ENCODE data around the gene NKAIN4. TPM values are rescaled to one million over a fixed set of nuclear protein-coding genes. Genes with fewer than 3 reads are reported as not detected.
A peak's percentile ranks its signal among the peaks of the same experiment; 100 is the strongest.

NKAIN4 gene
- total RNA-seq, 1 experiment from 2014 or later = not detected

DNA sequence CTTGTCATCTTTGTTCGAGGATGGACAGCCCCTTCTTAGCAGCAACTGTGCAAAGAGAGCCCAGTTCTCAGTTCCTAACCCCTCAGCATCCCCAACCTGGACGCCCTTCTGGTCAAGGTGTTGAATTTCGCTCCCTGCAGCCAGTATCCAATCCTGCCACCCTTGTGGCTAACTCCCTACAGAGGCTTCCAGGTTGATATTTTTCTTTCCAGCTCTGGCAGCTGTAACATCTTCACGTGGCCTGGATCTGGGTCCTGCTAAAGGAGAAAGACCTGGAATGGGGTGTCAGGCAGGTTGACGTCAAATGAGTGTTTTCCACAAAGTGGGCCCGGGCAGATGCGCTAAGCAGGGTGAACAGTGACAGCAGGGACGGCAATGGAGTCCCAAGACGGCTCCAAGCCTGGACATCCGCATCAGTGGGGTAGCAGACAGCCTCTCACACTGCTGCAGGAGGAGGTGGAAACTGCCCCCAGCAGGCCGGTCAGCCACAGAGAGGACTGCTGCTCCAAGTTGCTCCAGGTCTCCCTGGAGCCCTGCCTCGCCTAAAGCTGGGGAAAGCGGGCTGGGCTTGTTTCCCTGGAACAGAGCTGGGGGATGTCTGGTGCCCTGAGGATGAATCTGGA is 37.3 kb downstream of the NKAIN4 start:
- intact Hi-C loops (cut with micrococcal nuclease) = loop anchor here (1.0 kb wide), 1 partner anchor 21 kb away; no protein-coding TSS in a partner anchor
- no peaks in the 10 kb centered on the region for H3K9me2 ChIP-seq (replicated peaks; ENCODE audit: low read length)
- ATAC-seq (no peak), DNase-seq (peak; percentile 14)
- peak overlapping the region; percentile 20; the same call in 1 of the 2 replicates for H3K27ac ChIP-seq (ENCODE audit: low read length)
- peak overlapping the region; percentile 89 for H3K9ac ChIP-seq (ENCODE audit: low read length)
- no peak for TF ChIP-seq EZH2phosphoT487 (IDR thresholded peaks at IDR 0.05; ENCODE audit: borderline replicate concordance, low read length)
- BruUV-seq (replicated peaks) = no TSS peak
- peaks cover 35% of the 10 kb centered on the region for H3K4me1 ChIP-seq (ENCODE audit: insufficient read depth, low read length)
- H3K9me3 ChIP-seq (ENCODE audit: low read length) = no peaks in the 10 kb centered on the region
- H3K4me3 ChIP-seq (ENCODE audit: low read length) = peak overlapping the region; percentile 74
- peaks cover 22% of the 10 kb centered on the region for H3K36me3 ChIP-seq (ENCODE audit: low read depth, low read length)
- H3F3A ChIP-seq (ENCODE audit: low read length, unreplicated experiment) = no peaks in the 10 kb centered on the region
- peak overlapping the region; percentile 99 for H3K4me2 ChIP-seq (ENCODE audit: low read length)
- H4K20me1 ChIP-seq (ENCODE audit: low read length) = peaks cover 34% of the 10 kb centered on the region
- ChIA-PET CTCF (interaction anchor here (0.7 kb wide), 1 partner anchor 28 kb away, joined by 3 read pairs; no protein-coding TSS in a partner anchor), POLR2A (ENCODE audit: unreplicated experiment) (no interaction called here)
- peaks cover 38% of the 10 kb centered on the region for H3K79me2 ChIP-seq (ENCODE audit: low read length)
- H3K27me3 ChIP-seq (ENCODE audit: low read length) = no peaks in the 10 kb centered on the region
- H2AFZ ChIP-seq (ENCODE audit: low read length) = peak overlapping the region; percentile 95

DNA sequence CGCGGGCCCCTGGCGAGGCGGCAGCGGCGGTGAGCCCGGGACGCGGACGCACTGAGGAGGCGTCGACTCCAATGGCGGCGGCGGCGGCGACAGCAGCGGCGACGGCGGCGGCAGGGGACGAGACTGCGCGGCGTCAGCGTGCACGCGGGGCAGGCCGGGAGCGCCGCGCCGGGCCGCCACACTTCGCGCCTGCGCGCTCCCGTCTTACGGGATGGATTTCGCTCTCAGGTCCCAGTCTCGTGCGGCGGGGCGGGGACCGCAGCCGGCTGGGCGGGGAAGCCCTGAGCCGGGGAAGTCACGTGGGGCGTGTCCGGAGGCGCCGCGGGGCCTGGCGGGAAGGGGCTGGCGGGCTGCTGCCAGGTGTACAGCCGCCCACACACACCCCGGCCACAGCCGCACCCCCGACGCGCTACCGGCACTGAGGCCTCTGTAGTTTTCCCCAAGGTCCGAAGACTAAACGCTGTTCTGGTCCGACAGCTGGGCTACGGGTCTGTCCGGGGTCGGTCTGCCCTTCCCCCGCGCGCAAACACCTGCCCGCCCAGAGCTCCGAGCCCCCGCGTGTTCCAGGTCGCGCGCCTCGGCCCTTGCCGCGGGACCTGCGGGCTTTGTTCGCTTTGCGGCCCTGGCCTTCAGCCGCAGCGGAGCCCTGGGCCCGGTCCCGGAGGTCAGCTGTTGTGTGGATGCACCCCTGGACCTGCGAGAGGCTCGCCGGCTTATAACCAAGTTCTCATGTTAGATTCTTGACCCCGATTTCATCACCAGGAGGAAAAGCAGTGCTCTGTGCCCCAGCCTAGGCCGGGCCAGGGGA is 38.0 kb downstream of the NKAIN4 start, which contains the start of gene YTHDF1:
TSS of gene YTHDF1 (minus strand) at position 91 of the 808 bp plus-strand sequence. CDS start 239 bp downstream, outside the sequence.
- TF ChIP-seq EZH2phosphoT487 (IDR thresholded peaks at IDR 0.05; ENCODE audit: borderline replicate concordance, low read length) (no peak), EZH2 (IDR thresholded peaks at IDR 0.05; ENCODE audit: low read length, unreplicated experiment) (no peak)
- TF ChIP-seq, protein P1, sequence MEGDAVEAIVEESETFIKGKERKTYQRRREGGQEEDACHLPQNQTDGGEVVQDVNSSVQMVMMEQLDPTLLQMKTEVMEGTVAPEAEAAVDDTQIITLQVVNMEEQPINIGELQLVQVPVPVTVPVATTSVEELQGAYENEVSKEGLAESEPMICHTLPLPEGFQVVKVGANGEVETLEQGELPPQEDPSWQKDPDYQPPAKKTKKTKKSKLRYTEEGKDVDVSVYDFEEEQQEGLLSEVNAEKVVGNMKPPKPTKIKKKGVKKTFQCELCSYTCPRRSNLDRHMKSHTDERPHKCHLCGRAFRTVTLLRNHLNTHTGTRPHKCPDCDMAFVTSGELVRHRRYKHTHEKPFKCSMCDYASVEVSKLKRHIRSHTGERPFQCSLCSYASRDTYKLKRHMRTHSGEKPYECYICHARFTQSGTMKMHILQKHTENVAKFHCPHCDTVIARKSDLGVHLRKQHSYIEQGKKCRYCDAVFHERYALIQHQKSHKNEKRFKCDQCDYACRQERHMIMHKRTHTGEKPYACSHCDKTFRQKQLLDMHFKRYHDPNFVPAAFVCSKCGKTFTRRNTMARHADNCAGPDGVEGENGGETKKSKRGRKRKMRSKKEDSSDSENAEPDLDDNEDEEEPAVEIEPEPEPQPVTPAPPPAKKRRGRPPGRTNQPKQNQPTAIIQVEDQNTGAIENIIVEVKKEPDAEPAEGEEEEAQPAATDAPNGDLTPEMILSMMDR (conservative IDR thresholded peaks at IDR 0.05; ENCODE audit: low read depth, low read length) = no peak
- H2AFZ ChIP-seq (ENCODE audit: low read length) = peak within 1 kb of the TSS; percentile 95

More for the DNA sequence above, 38.0 kb downstream of the NKAIN4 start, which contains the start of gene YTHDF1:
- ATAC-seq (peak; percentile 89), DNase-seq (peak; percentile 97)
- peaks cover 45% of the 10 kb centered on the region for H3K79me2 ChIP-seq (ENCODE audit: low read length)
- peak within 1 kb of the TSS; percentile 98 for H3K9ac ChIP-seq (ENCODE audit: low read length)
- peak within 1 kb of the TSS; percentile 99 for H3K4me2 ChIP-seq (ENCODE audit: low read length)
- H3K27ac ChIP-seq (ENCODE audit: low read length) = peak within 1 kb of the TSS; percentile 31
- ChIA-PET CTCF (interaction anchor here (0.5 kb wide), 1 partner anchor 49 kb away, joined by 3 read pairs; no protein-coding TSS in a partner anchor), POLR2A (ENCODE audit: unreplicated experiment) (no interaction called here)
- H3K4me1 ChIP-seq (ENCODE audit: insufficient read depth, low read length) = peaks cover 36% of the 10 kb centered on the region
- no peaks in the 10 kb centered on the region for H3F3A ChIP-seq (ENCODE audit: low read length, unreplicated experiment)
- H3K36me3 ChIP-seq (ENCODE audit: low read depth, low read length) = peaks cover 29% of the 10 kb centered on the region
- TSS peak; percentile 82 for BruUV-seq (replicated peaks)
- peaks cover 41% of the 10 kb centered on the region for H4K20me1 ChIP-seq (ENCODE audit: low read length)
- H3K9me3 ChIP-seq (ENCODE audit: low read length) = no peaks in the 10 kb centered on the region
- H3K9me2 ChIP-seq (replicated peaks; ENCODE audit: low read length) = no peaks in the 10 kb centered on the region
- H3K27me3 ChIP-seq (ENCODE audit: low read length) = no peaks in the 10 kb centered on the region
- intact Hi-C loops (cut with micrococcal nuclease) = loop anchor here (1.0 kb wide), 1 partner anchor 20 kb away; no protein-coding TSS in a partner anchor
- peak within 1 kb of the TSS; percentile 100 for H3K4me3 ChIP-seq (ENCODE audit: low read length)
